EL (cell line): ENCODE measurements around the gene OAS1.
"Not testable (repeated sequence)": the region's sequence is repeated elsewhere in the genome, so short reads cannot be mapped to it uniquely, and the experiment has no call there.

ENCODE experiments used
- DNase-seq: peaks from one replicate; pipeline ENCODE4 v3.0.0-alpha.2; 2016

OAS1 gene

GRCh38 chr12:112937741-112938719, 31.3 kb downstream of the OAS1 start, which contains the start of gene OAS3:
Gene OAS3 (plus strand): TSS chr12:112938474. CDS start chr12:112938531, 57 bp downstream.
- peak; percentile 98 for DNase-seq

DNA sequence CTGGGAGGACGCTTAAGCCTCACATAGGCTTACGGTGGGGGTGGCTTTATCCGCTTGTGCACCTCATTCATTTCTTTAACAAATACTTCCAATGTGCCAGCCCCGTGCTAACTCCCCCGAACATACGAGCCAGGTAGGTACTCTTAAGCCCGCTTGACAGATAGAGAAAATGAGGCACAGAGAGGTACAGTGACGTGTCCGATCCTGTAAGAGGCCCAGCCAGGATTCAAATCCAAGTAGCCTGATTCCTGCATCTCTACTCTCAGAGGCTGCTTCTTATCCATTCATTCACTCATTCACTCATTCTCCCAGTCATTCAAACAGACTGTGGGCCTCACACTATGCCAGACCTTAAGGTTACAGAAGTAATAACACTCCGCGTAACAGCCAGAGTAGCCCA, 32.0 kb downstream of the OAS1 start:
- peak; percentile 16 for DNase-seq

- peak; percentile 35 for DNase-seq
Observed at GRCh38 chr12:112939761-112940381, 33.1 kb downstream of the OAS1 start.

GRCh38 chr12:112941528-112942335, 35.0 kb downstream of the OAS1 start:
- DNase-seq = peak; percentile 25

DNA sequence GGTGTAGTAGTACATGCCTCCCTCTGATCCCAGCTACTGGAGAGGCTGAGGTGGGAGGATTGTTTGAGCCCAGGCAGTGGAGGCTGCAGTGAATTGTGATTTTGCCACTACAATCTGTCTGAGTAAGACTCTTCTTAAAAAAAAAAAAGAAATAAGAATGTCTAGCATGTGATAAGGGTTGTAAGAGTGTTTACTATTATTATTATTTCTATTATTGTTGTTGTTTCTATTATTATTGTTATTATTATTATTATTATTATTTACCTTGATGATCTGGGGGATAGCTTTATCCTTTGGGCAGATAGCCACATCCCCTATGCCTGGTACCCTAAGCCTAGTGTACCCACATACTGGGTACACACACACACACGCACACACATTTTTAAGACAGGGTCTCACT, 35.8 kb downstream of the OAS1 start:
- DNase-seq = no peak

DNA sequence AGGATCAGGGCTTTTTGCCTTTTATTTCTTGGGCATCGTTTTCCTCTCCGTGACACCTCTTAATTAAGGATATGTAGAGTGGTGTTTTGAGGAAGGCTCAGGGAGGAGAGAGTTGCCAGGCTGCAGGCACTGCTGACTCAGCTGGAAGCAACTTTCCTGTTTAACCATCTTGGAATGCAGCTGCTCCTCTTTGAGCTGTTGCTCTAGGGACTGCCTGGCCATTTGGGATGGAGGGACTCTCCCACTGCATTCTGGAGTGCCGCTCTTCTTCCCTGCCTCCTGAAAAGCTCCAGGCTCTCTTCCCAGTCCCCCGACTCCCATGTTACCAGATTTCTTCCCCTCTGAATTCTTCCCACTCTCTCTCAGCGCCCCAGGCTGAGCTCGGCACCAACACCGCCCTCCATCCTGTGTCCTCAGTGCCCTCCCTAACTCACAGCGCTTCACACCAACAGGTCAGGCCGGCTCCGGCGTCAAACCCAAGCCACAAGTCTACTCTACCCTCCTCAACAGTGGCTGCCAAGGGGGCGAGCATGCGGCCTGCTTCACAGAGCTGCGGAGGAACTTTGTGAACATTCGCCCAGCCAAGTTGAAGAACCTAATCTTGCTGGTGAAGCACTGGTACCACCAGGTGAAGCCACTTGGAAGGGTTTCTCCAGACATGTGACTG, 37.4 kb downstream of the OAS1 start:
- DNase-seq = peak; percentile 24

GRCh38 chr12:112945515-112945914, 38.8 kb downstream of the OAS1 start:
- no peak for DNase-seq

- no peak for DNase-seq
Observed at GRCh38 chr12:112946236-112947000, 39.7 kb downstream of the OAS1 start.

- DNase-seq = no peak
Observed at GRCh38 chr12:112947314-112947713, 40.6 kb downstream of the OAS1 start.

DNA sequence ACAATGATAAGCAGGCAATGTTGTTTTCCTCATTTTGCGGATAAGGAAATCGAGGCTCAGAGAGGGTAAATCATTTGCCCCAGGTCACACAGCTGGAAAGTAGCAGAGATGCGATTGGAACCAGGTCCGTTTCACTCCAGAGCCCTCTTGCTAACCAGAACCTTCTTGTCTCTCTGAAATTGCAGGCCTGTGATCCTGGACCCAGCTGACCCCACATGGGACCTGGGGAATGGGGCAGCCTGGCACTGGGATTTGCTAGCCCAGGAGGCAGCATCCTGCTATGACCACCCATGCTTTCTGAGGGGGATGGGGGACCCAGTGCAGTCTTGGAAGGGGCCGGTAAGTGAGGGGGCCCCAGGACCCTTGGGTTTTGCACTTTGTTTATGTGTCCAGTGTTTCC, 41.0 kb downstream of the OAS1 start:
- DNase-seq = no peak

DNA sequence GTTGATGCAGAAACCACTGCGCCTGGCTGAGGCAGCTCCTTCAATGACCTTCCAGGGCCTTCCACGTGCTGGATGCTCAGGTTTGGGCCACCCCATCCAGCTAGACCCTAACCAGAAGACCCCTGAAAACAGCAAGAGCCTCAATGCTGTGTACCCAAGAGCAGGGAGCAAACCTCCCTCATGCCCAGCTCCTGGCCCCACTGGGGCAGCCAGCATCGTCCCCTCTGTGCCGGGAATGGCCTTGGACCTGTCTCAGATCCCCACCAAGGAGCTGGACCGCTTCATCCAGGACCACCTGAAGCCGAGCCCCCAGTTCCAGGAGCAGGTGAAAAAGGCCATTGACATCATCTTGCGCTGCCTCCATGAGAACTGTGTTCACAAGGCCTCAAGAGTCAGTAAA, 42.0 kb downstream of the OAS1 start:
- DNase-seq = no peak

- no peak for DNase-seq
Observed at GRCh38 chr12:112950701-112951100, 43.9 kb downstream of the OAS1 start.

GRCh38 chr12:112957125-112957524, 50.4 kb downstream of the OAS1 start:
- not testable (repeated sequence) for DNase-seq

- no peak for DNase-seq
Observed at GRCh38 chr12:112961074-112961473, 54.3 kb downstream of the OAS1 start.

- no peak for DNase-seq
Observed at GRCh38 chr12:112961536-112961935, 54.8 kb downstream of the OAS1 start.

DNA sequence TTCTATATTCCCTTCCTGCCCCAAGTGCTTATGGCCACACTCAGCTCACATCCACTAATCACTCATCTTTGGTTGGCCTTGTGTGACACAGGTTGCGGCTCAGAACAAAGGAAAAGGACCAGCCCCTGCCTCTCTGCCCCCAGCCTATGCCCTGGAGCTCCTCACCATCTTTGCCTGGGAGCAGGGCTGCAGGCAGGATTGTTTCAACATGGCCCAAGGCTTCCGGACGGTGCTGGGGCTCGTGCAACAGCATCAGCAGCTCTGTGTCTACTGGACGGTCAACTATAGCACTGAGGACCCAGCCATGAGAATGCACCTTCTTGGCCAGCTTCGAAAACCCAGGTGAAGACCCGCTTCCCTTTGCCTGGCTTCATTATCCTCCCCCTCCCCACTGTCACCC, 55.8 kb downstream of the OAS1 start:
- DNase-seq = no peak

DNA sequence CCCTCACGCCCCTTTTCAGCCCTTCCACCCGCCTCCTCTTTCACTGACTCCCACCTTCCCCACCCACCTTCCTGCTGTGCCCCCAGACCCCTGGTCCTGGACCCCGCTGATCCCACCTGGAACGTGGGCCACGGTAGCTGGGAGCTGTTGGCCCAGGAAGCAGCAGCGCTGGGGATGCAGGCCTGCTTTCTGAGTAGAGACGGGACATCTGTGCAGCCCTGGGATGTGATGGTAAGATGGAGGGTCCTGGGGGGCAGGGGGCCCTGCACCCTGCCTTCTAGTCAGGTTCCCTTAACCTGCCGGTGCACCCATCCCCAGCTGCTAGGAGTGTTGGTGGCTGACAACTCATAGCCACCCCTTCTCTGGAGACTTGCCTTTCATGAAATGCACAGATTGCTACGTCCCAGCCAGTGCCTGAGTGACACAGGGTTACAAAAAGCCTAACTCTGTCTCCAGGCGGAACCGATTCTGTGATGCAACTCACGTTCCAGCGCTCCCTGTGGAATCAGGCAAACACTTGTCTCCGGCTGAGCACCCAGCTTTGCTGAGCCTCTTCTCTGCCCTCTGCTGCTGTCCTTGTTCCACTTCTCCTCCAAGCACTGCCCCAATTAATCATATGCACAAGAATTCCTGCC, 56.6 kb downstream of the OAS1 start:
- no peak for DNase-seq

DNA sequence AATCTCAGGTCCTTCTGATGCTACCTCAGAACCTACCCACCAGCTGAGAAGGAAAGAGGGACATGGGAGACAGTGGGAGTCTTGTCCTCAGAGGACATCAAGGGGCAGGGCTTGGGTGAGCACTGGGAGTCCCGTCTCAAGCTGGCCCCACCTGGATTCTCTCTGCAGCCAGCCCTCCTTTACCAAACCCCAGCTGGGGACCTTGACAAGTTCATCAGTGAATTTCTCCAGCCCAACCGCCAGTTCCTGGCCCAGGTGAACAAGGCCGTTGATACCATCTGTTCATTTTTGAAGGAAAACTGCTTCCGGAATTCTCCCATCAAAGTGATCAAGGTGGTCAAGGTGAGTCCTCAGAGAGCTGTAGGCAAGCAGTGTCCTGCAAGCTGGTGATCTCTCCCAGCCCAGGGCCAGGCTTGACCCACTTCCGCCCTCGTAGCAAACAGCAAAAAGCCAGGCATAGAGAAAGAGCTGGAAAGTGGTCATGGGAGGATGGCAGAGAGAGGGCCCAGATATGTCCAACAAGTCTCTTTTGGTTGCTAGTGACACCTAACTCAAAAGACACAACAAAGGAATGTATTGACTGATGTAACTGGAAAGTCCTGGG, 57.4 kb downstream of the OAS1 start:
- no peak for DNase-seq

GRCh38 chr12:112964915-112965314, 58.2 kb downstream of the OAS1 start:
- no peak for DNase-seq

- no peak for DNase-seq
Observed at GRCh38 chr12:112965643-112966042, 58.9 kb downstream of the OAS1 start.

DNA sequence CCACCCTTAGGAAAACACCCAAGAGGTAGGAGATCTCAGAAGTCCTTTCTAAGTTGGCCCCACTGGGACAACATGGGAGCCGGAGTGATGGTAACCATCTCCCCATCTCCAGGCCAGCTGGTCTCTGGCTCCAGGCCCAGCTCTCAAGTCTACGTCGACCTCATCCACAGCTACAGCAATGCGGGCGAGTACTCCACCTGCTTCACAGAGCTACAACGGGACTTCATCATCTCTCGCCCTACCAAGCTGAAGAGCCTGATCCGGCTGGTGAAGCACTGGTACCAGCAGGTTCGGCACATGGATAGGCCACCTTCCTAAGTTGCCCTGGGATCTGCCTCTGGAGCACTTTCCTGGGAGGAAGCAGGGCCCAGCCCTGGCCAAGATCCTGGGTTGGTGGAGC, 60.5 kb downstream of the OAS1 start:
- no peak for DNase-seq
